ENCODE data around the gene THSD7B. TPM values are rescaled to one million over a fixed set of nuclear protein-coding genes. Genes with fewer than 3 reads are reported as not detected.

The THSD7B gene
- total RNA-seq, 5 donors from 2014 or later (not counting 1 experiment from before 2014, with no cell fraction given), result not detected

DNA sequence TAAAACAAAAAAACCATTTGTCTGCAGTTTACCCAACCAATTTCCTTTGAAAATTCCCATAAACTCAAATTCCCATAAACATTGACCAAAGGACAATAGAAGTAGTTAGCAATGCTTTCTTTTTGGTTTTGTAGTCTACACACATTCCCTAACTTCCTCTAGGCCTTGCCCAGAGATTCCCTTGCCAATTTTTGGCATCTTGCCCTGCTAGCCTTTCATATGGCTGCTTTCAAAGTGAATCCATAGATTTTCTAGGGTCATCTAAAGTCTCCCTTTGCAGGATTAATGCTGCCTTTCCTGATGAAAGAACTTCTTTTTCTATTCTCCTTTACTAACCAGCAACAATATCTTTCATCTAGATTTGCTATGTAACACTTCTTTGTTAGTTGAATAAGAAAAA, 33.4 kb downstream of the THSD7B start:
- POLR2A ChIA-PET, result no interaction called here
- no peak overlapping the region for H3K27ac ChIP-seq (ENCODE audit: low read length)
- H3K4me1 ChIP-seq (ENCODE audit: control insufficient read depth in 1 of 2, extremely low read depth in 1 of 2, insufficient read depth in 2 of 2, low read length in 2 of 2), result no peaks in the 10 kb centered on the region
- no peak overlapping the region for H3K4me3 ChIP-seq (ENCODE audit: control insufficient read depth in 1 of 2, extremely low read depth in 1 of 2, low read length in 1 of 2)
- no peaks in the 10 kb centered on the region for H3K4me1 Mint-ChIP-seq
- ATAC-seq (replicated peaks in 1 of 4), result no peak
- no peaks in the 10 kb centered on the region for H3K36me3 ChIP-seq (ENCODE audit: control insufficient read depth in 2 of 2, extremely low read depth in 1 of 2, insufficient read depth in 1 of 2, low read length in 1 of 2)
- H3K36me3 Mint-ChIP-seq, result no peaks in the 10 kb centered on the region
- CTCF ChIA-PET, result no interaction called here
- no peaks in the 10 kb centered on the region for H3K9me3 ChIP-seq
- H3K4me3 Mint-ChIP-seq, result no peak overlapping the region
- no peak for DNase-seq
- no peak overlapping the region for H3K27ac Mint-ChIP-seq
- no peaks in the 10 kb centered on the region for H3K27me3 ChIP-seq (replicated peaks in 1 of 2; ENCODE audit: control insufficient read depth in 2 of 2, extremely low read depth in 1 of 2, insufficient read depth in 2 of 2, low read length in 1 of 2)
- H3K9me3 Mint-ChIP-seq, result no peaks in the 10 kb centered on the region
- H3K27me3 Mint-ChIP-seq, result peaks cover 0 to 8% of the 10 kb centered on the region in 2 donors

GRCh38 chr2:136801661-136802060, 36.3 kb downstream of the THSD7B start:
- no peaks in the 10 kb centered on the region for H3K27me3 ChIP-seq (replicated peaks in 1 of 2; ENCODE audit: control insufficient read depth in 2 of 2, extremely low read depth in 1 of 2, insufficient read depth in 2 of 2, low read length in 1 of 2)
- DNase-seq, result no peak
- no peak for ATAC-seq (replicated peaks in 1 of 4)
- no peaks in the 10 kb centered on the region for H3K9me3 ChIP-seq
- no peaks in the 10 kb centered on the region for H3K4me1 Mint-ChIP-seq
- H3K4me1 ChIP-seq (ENCODE audit: control insufficient read depth in 1 of 2, extremely low read depth in 1 of 2, insufficient read depth in 2 of 2, low read length in 2 of 2), result no peaks in the 10 kb centered on the region
- no peaks in the 10 kb centered on the region for H3K9me3 Mint-ChIP-seq
- H3K36me3 Mint-ChIP-seq, result no peaks in the 10 kb centered on the region
- POLR2A ChIA-PET, result no interaction called here
- no peak overlapping the region for H3K4me3 Mint-ChIP-seq
- peaks cover 0 to 8% of the 10 kb centered on the region in 2 donors for H3K27me3 Mint-ChIP-seq
- 66% methylated on average over 3 of the region's 4 CpGs for WGBS (ENCODE audit: insufficient coverage)
- no peak overlapping the region for H3K27ac Mint-ChIP-seq
- CTCF ChIA-PET, result no interaction called here
- no peak overlapping the region for H3K4me3 ChIP-seq (ENCODE audit: control insufficient read depth in 1 of 2, extremely low read depth in 1 of 2, low read length in 1 of 2)
- H3K36me3 ChIP-seq (ENCODE audit: control insufficient read depth in 2 of 2, extremely low read depth in 1 of 2, insufficient read depth in 1 of 2, low read length in 1 of 2), result no peaks in the 10 kb centered on the region
- H3K27ac ChIP-seq (ENCODE audit: low read length), result no peak overlapping the region

DNA sequence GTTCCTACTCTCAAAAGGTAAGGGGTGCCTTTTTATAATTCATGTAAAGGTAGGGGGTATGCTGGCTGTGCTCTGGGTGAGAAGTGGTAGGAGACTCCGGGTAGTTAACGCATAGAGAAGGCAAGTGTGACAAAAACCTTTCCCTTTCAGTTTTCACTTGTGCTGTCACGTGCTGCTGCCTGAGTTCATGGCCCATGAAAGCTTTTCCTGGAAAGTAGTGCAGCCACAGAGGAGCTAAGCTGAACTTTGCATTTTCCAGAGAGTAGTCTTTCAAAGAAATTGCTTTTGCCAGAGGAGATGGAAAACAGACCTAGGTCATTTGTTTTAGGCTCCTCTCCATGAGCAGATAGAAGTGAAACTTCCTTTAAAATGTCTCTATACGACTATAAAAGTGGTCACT, 44.7 kb downstream of the THSD7B start:
- Histone ChIP-seq H3K4me3 (ENCODE audit: control insufficient read depth in 1 of 2, extremely low read depth in 1 of 2, low read length in 1 of 2) (no peak overlapping the region), H3K36me3 (ENCODE audit: control insufficient read depth in 2 of 2, extremely low read depth in 1 of 2, insufficient read depth in 1 of 2, low read length in 1 of 2) (no peaks in the 10 kb centered on the region), H3K9me3 (no peaks in the 10 kb centered on the region), H3K27ac (ENCODE audit: low read length) (no peak overlapping the region), H3K27me3 (replicated peaks in 1 of 2; ENCODE audit: control insufficient read depth in 2 of 2, extremely low read depth in 1 of 2, insufficient read depth in 2 of 2, low read length in 1 of 2) (no peaks in the 10 kb centered on the region), H3K4me1 (ENCODE audit: control insufficient read depth in 1 of 2, extremely low read depth in 1 of 2, insufficient read depth in 2 of 2, low read length in 2 of 2) (no peaks in the 10 kb centered on the region)
- H3K36me3 Mint-ChIP-seq, result no peaks in the 10 kb centered on the region
- ChIA-PET CTCF (interaction anchor here in 1 of 2 donors (0.5 kb wide), 1 partner anchor 15 kb away, joined by 3 read pairs; no protein-coding TSS in a partner anchor), POLR2A (no interaction called here)
- no peak overlapping the region for H3K4me3 Mint-ChIP-seq
- no peak overlapping the region for H3K27ac Mint-ChIP-seq
- no peak for ATAC-seq (replicated peaks in 1 of 4)
- H3K27me3 Mint-ChIP-seq, result no peaks in the 10 kb centered on the region
- DNase-seq, result no peak
- no peaks in the 10 kb centered on the region for H3K9me3 Mint-ChIP-seq
- H3K4me1 Mint-ChIP-seq, result no peaks in the 10 kb centered on the region
- WGBS (ENCODE audit: insufficient coverage), result 68% methylated on average over 3 of the region's 4 CpGs

DNA sequence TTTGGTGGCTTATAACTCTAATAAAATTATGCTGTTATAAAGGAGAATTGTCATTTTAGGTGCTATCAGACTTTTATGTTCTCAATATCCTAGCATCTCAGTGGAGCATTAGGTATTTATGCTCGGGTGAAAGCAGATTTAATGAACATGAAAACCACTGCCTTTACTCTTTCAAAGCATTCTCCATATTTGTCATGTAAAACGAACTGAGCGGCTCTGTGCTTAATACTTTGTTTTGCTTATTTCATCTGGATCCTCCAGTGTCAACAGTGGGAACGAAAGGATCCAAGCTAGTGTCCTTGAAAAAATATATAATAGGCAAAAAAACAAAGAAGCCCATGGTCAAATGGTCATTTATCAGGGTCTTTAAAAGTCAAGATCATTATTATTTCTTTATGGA, 53.5 kb downstream of the THSD7B start:
- H3K27ac ChIP-seq (ENCODE audit: low read length), result no peak overlapping the region
- H3K36me3 Mint-ChIP-seq, result no peaks in the 10 kb centered on the region
- no peak for ATAC-seq (replicated peaks in 1 of 4)
- no peaks in the 10 kb centered on the region for H3K9me3 Mint-ChIP-seq
- H3K36me3 ChIP-seq (ENCODE audit: control insufficient read depth in 2 of 2, extremely low read depth in 1 of 2, insufficient read depth in 1 of 2, low read length in 1 of 2), result no peaks in the 10 kb centered on the region
- H3K4me1 Mint-ChIP-seq, result no peaks in the 10 kb centered on the region
- H3K4me1 ChIP-seq (ENCODE audit: control insufficient read depth in 1 of 2, extremely low read depth in 1 of 2, insufficient read depth in 2 of 2, low read length in 2 of 2), result no peaks in the 10 kb centered on the region
- no peaks in the 10 kb centered on the region for H3K27me3 Mint-ChIP-seq
- ChIA-PET CTCF (no interaction called here), POLR2A (no interaction called here)
- no peak for DNase-seq
- no peaks in the 10 kb centered on the region for H3K9me3 ChIP-seq
- no peaks in the 10 kb centered on the region for H3K27me3 ChIP-seq (replicated peaks in 1 of 2; ENCODE audit: control insufficient read depth in 2 of 2, extremely low read depth in 1 of 2, insufficient read depth in 2 of 2, low read length in 1 of 2)
- no peak overlapping the region for H3K27ac Mint-ChIP-seq
- no peak overlapping the region for H3K4me3 ChIP-seq (ENCODE audit: control insufficient read depth in 1 of 2, extremely low read depth in 1 of 2, low read length in 1 of 2)
- WGBS (ENCODE audit: insufficient coverage), result no CpG with 5 or more reads among the region's 4 CpGs
- H3K4me3 Mint-ChIP-seq, result no peak overlapping the region

DNA sequence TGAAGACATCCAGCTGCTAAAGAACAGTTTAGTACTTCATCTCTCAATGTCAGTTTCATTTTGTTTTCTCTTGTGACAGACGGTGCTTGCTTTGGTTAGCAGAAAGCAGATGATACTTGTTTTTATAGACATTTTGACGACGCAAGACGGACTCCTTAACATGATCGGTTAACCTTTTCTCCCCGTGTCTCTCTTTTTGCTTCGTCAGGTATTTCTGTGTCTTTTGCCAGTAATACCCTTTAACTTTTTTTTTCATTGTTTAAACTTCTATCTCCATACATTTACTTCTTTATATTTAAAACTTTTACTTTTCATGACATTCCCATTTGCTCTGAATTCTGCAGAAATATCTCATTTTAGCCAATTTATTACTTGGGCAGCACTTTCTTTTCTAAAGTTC, 57.9 kb downstream of the THSD7B start:
- no peak for ATAC-seq (replicated peaks in 1 of 4)
- no peak overlapping the region for H3K4me3 Mint-ChIP-seq
- Histone ChIP-seq H3K4me1 (ENCODE audit: control insufficient read depth in 1 of 2, extremely low read depth in 1 of 2, insufficient read depth in 2 of 2, low read length in 2 of 2) (no peaks in the 10 kb centered on the region), H3K9me3 (no peaks in the 10 kb centered on the region), H3K4me3 (ENCODE audit: control insufficient read depth in 1 of 2, extremely low read depth in 1 of 2, low read length in 1 of 2) (no peak overlapping the region), H3K27ac (ENCODE audit: low read length) (no peak overlapping the region), H3K36me3 (ENCODE audit: control insufficient read depth in 2 of 2, extremely low read depth in 1 of 2, insufficient read depth in 1 of 2, low read length in 1 of 2) (no peaks in the 10 kb centered on the region), H3K27me3 (replicated peaks in 1 of 2; ENCODE audit: control insufficient read depth in 2 of 2, extremely low read depth in 1 of 2, insufficient read depth in 2 of 2, low read length in 1 of 2) (no peaks in the 10 kb centered on the region)
- no peak overlapping the region for H3K27ac Mint-ChIP-seq
- ChIA-PET CTCF (no interaction called here), POLR2A (no interaction called here)
- H3K36me3 Mint-ChIP-seq, result no peaks in the 10 kb centered on the region
- no peaks in the 10 kb centered on the region for H3K4me1 Mint-ChIP-seq
- DNase-seq, result no peak
- 89% methylated on average over 3 of the region's 7 CpGs for WGBS (ENCODE audit: insufficient coverage)
- H3K27me3 Mint-ChIP-seq, result no peaks in the 10 kb centered on the region
- H3K9me3 Mint-ChIP-seq, result no peaks in the 10 kb centered on the region

- ChIA-PET POLR2A (no interaction called here), CTCF (no interaction called here)
- Mint-ChIP-seq H3K4me3 (no peak overlapping the region), H3K27ac (no peak overlapping the region), H3K9me3 (peaks cover 0 to 2% (median 0%) of the 10 kb centered on the region in 3 donors), H3K4me1 (no peaks in the 10 kb centered on the region), H3K27me3 (peaks cover 2 to 4% of the 10 kb centered on the region in 2 donors), H3K36me3 (no peaks in the 10 kb centered on the region)
- DNase-seq, result no peak
- no peaks in the 10 kb centered on the region for H3K9me3 ChIP-seq
- no peaks in the 10 kb centered on the region for H3K36me3 ChIP-seq (ENCODE audit: control insufficient read depth in 2 of 2, extremely low read depth in 1 of 2, insufficient read depth in 1 of 2, low read length in 1 of 2)
- ATAC-seq (replicated peaks in 1 of 4), result no peak
- H3K27me3 ChIP-seq (replicated peaks in 1 of 2; ENCODE audit: control insufficient read depth in 2 of 2, extremely low read depth in 1 of 2, insufficient read depth in 2 of 2, low read length in 1 of 2), result no peaks in the 10 kb centered on the region
- H3K27ac ChIP-seq (ENCODE audit: low read length), result no peak overlapping the region
- no peaks in the 10 kb centered on the region for H3K4me1 ChIP-seq (ENCODE audit: control insufficient read depth in 1 of 2, extremely low read depth in 1 of 2, insufficient read depth in 2 of 2, low read length in 2 of 2)
- WGBS (ENCODE audit: insufficient coverage), result 80% methylated on average over 1 of the region's 1 CpG
- no peak overlapping the region for H3K4me3 ChIP-seq (ENCODE audit: control insufficient read depth in 1 of 2, extremely low read depth in 1 of 2, low read length in 1 of 2)
These were observed 62.8 kb downstream of the THSD7B start for GRCh38 chr2:136828162-136828561.

GRCh38 chr2:136828774-136829173, 63.4 kb downstream of the THSD7B start:
- Histone ChIP-seq H3K36me3 (ENCODE audit: control insufficient read depth in 2 of 2, extremely low read depth in 1 of 2, insufficient read depth in 1 of 2, low read length in 1 of 2) (no peaks in the 10 kb centered on the region), H3K9me3 (no peaks in the 10 kb centered on the region), H3K27ac (ENCODE audit: low read length) (no peak overlapping the region), H3K27me3 (replicated peaks in 1 of 2; ENCODE audit: control insufficient read depth in 2 of 2, extremely low read depth in 1 of 2, insufficient read depth in 2 of 2, low read length in 1 of 2) (no peaks in the 10 kb centered on the region), H3K4me1 (ENCODE audit: control insufficient read depth in 1 of 2, extremely low read depth in 1 of 2, insufficient read depth in 2 of 2, low read length in 2 of 2) (no peaks in the 10 kb centered on the region), H3K4me3 (ENCODE audit: control insufficient read depth in 1 of 2, extremely low read depth in 1 of 2, low read length in 1 of 2) (no peak overlapping the region)
- H3K4me3 Mint-ChIP-seq, result no peak overlapping the region
- H3K27me3 Mint-ChIP-seq, result peaks cover 2 to 4% of the 10 kb centered on the region in 2 donors
- DNase-seq (no peak), ATAC-seq (replicated peaks in 1 of 4) (no peak)
- CTCF ChIA-PET, result no interaction called here
- H3K9me3 Mint-ChIP-seq, result peaks cover 0 to 2% (median 0%) of the 10 kb centered on the region in 3 donors
- no peaks in the 10 kb centered on the region for H3K4me1 Mint-ChIP-seq
- H3K27ac Mint-ChIP-seq, result no peak overlapping the region
- POLR2A ChIA-PET, result no interaction called here
- WGBS (ENCODE audit: insufficient coverage), result no CpG with 5 or more reads among the region's 1 CpG
- no peaks in the 10 kb centered on the region for H3K36me3 Mint-ChIP-seq
